H9 (cell line): ENCODE results near the gene ELF3. TPM values are rescaled to one million over a fixed set of nuclear protein-coding genes. Genes with fewer than 3 reads are reported as not detected.

Experiments used
- DNase-seq: peaks from one replicate; pipeline ENCODE4 v3.0.0-alpha.2; 2017
- H2AFZ ChIP-seq: one replicate; pipeline ENCODE4 v1.6.1; 2013; ENCODE audit warnings: mild to moderate bottlenecking, low read length, control low read depth, moderate library complexity
- H2AK5ac ChIP-seq: 2 replicates; pipeline ENCODE4 v1.6.1; 2013; ENCODE audit warnings: low read length, control low read depth, mixed read lengths; ENCODE audit not compliant: insufficient read length
- H2BK120ac ChIP-seq: one replicate; pipeline ENCODE4 v1.6.1; 2013; ENCODE audit warnings: low read depth, mild to moderate bottlenecking, low read length, control low read depth, inconsistent platforms; ENCODE audit not compliant: poor library complexity, severe bottlenecking
- H2BK12ac ChIP-seq: 2 replicates; pipeline ENCODE4 v1.6.1; 2013; ENCODE audit warnings: low read length, control low read depth, mixed read lengths, low read depth; ENCODE audit not compliant: insufficient read length
- H2BK15ac ChIP-seq: 2 replicates; pipeline ENCODE4 v1.6.1; 2013; ENCODE audit warnings: low read depth, low read length, control low read depth
- H2BK20ac ChIP-seq: one replicate; pipeline ENCODE4 v1.6.1; 2013; ENCODE audit warnings: low read depth, mild to moderate bottlenecking, low read length, control low read depth, inconsistent platforms; ENCODE audit not compliant: poor library complexity, severe bottlenecking
- H2BK5ac ChIP-seq: 2 replicates; pipeline ENCODE4 v1.6.1; 2013; ENCODE audit warnings: low read length, control low read depth, mixed read lengths; ENCODE audit not compliant: insufficient read length
- H3K14ac ChIP-seq: 2 replicates; pipeline ENCODE4 v1.6.1; 2013; ENCODE audit warnings: low read length, control low read depth; ENCODE audit not compliant: insufficient read depth
- H3K18ac ChIP-seq: 2 replicates; pipeline ENCODE4 v1.6.1; 2013; ENCODE audit warnings: low read depth, mild to moderate bottlenecking, mixed read lengths, low read length, control low read depth; ENCODE audit not compliant: insufficient read length
- H3K23ac ChIP-seq: 2 replicates; pipeline ENCODE4 v1.6.1; 2013; ENCODE audit warnings: low read length, control low read depth, mixed read lengths, low read depth; ENCODE audit not compliant: insufficient read length
- H3K23me2 ChIP-seq: 2 replicates; pipeline ENCODE4 v1.6.1; 2013; ENCODE audit warnings: low read depth, mild to moderate bottlenecking, mixed read lengths, low read length, control low read depth; ENCODE audit not compliant: insufficient read length, poor library complexity, severe bottlenecking
- H3K27ac ChIP-seq: 2 replicates; pipeline ENCODE4 v1.5.1; 2013; ENCODE audit warnings: low read length, control low read depth, mixed read lengths, low read depth; ENCODE audit not compliant: insufficient read length
- H3K27me3 ChIP-seq: 2 replicates; pipeline ENCODE4 v1.6.1; 2013; ENCODE audit warnings: low read length, control low read depth, inconsistent platforms; ENCODE audit not compliant: insufficient read depth
- H3K4ac ChIP-seq: 2 replicates; pipeline ENCODE4 v1.6.1; 2013; ENCODE audit warnings: low read depth, mild to moderate bottlenecking, control low read depth, inconsistent platforms, low read length, moderate library complexity
- H3K4me1 ChIP-seq: 2 replicates; pipeline ENCODE4 v1.6.1; 2013; ENCODE audit warnings: low read length, control low read depth, inconsistent platforms; ENCODE audit not compliant: insufficient read depth
- H3K4me2 ChIP-seq: 2 replicates; pipeline ENCODE4 v1.6.1; 2013; ENCODE audit warnings: low read length, control low read depth, mixed read lengths; ENCODE audit not compliant: insufficient read length, insufficient read depth
- H3K56ac ChIP-seq: 2 replicates; pipeline ENCODE4 v1.6.1; 2013; ENCODE audit warnings: low read depth, mild to moderate bottlenecking, mixed read lengths, low read length, control low read depth; ENCODE audit not compliant: insufficient read length
- H3K79me1 ChIP-seq: 2 replicates; pipeline ENCODE4 v1.6.1; 2013; ENCODE audit warnings: low read depth, mild to moderate bottlenecking, moderate library complexity, low read length, control low read depth, inconsistent platforms; ENCODE audit not compliant: insufficient read depth, poor library complexity, severe bottlenecking
- H3K79me2 ChIP-seq: 2 replicates; pipeline ENCODE4 v1.6.1; 2013; ENCODE audit warnings: low read length, control low read depth, inconsistent platforms; ENCODE audit not compliant: insufficient read depth
- H3K9ac ChIP-seq: 2 replicates; pipeline ENCODE4 v1.6.1; 2013; ENCODE audit warnings: low read length, control low read depth, mixed read lengths; ENCODE audit not compliant: insufficient read length; ENCODE audit errors: extremely low read depth
- H3K9me3 ChIP-seq: one replicate; pipeline ENCODE4 v1.6.1; 2013; ENCODE audit warnings: low read depth, low read length, inconsistent platforms; ENCODE audit not compliant: control insufficient read depth
- H3T11ph ChIP-seq: one replicate; pipeline ENCODE4 v1.6.1; 2013; ENCODE audit warnings: mild to moderate bottlenecking, low read length, control low read depth, inconsistent platforms
- H4K20me1 ChIP-seq: one replicate; pipeline ENCODE4 v1.6.1; 2013; ENCODE audit not compliant: control insufficient read depth, insufficient read length, insufficient read depth
- H4K5ac ChIP-seq: 2 replicates; pipeline ENCODE4 v1.6.1; 2013; ENCODE audit warnings: low read depth, mild to moderate bottlenecking, mixed read lengths, low read length, control low read depth; ENCODE audit not compliant: insufficient read length
- H4K8ac ChIP-seq: replicated peaks from 2 replicates; pipeline ENCODE4 v1.6.1; 2013; ENCODE audit warnings: low read length, control low read depth, mixed read lengths, low read depth; ENCODE audit not compliant: insufficient read length
- H4K91ac ChIP-seq: 2 replicates; pipeline ENCODE4 v1.6.1; 2013; ENCODE audit warnings: low read depth, mild to moderate bottlenecking, moderate library complexity, mixed read lengths, low read length, control low read depth; ENCODE audit not compliant: insufficient read length
- H3K27ac Mint-ChIP-seq, 3 experiments: 2 replicates in 2 of 3; 3 replicates in 1 of 3; pipeline ENCODE4 v1.8.0; 2020 to 2021; ENCODE audit warnings: mixed read lengths in 3 of 3, mild to moderate bottlenecking in 1 of 3, moderate library complexity in 1 of 3
- H3K27me3 Mint-ChIP-seq: 2 replicates; pipeline ENCODE4 v1.8.0; 2021; ENCODE audit warnings: low read depth, mild to moderate bottlenecking, moderate library complexity, mixed read lengths
- H3K36me3 Mint-ChIP-seq, 3 experiments: 2 replicates in 2 of 3; 3 replicates in 1 of 3; pipeline ENCODE4 v1.8.0; 2020 to 2021; ENCODE audit warnings: low read depth in 3 of 3, mixed read lengths in 3 of 3; ENCODE audit not compliant: insufficient read depth in 1 of 3
- H3K4me1 Mint-ChIP-seq, 2 experiments: 2 replicates each; pipeline ENCODE4 v1.8.0; 2020; ENCODE audit warnings: mixed read lengths in 2 of 2
- H3K4me3 Mint-ChIP-seq, 2 experiments: 2 replicates in 1 of 2; 3 replicates in 1 of 2; pipeline ENCODE4 v1.8.0; 2020 to 2021; ENCODE audit warnings: mild to moderate bottlenecking in 2 of 2, mixed read lengths in 2 of 2, moderate library complexity in 1 of 2
- H3K9me3 Mint-ChIP-seq, 2 experiments: 2 replicates in 1 of 2; 3 replicates in 1 of 2; pipeline ENCODE4 v1.8.0; 2020; ENCODE audit warnings: mild to moderate bottlenecking in 2 of 2, mixed read lengths in 2 of 2, moderate library complexity in 1 of 2
- CTCF ChIP-seq: fragments of 200-600 bp; sonication (generic); conservative IDR thresholded peaks from 3 replicates; pipeline ENCODE4 v1.8.0; 2021; ENCODE audit warnings: antibody characterized with exemption, mild to moderate bottlenecking
- WGBS: extraction: QIAGEN DNeasy Blood & Tissue Kit; methylation state at CpG from one replicate; pipeline ENCODE4 v1.1.7; 2013; ENCODE audit warnings: missing lambda C conversion rate, low lambda C conversion rate, mixed read lengths; ENCODE audit not compliant: insufficient read length; ENCODE audit errors: extremely low coverage; 5-methylcytosine and 5-hydroxymethylcytosine counted together
- total RNA-seq: library from RNA; stranded (reverse); gene quantifications from 2 replicates; pipeline ENCODE4 v1.2.1, GENCODE V29; 2021

Gene ELF3
- total RNA-seq, 1 experiment from 2014 or later, result 10.4 TPM

GRCh38 chr1:202047977-202048376 lies 37.6 kb downstream of the ELF3 start:
- H3K14ac ChIP-seq, result no peak overlapping the region
- H2AK5ac ChIP-seq, result no peak overlapping the region
- no peak overlapping the region for H3K9ac ChIP-seq
- no peak overlapping the region for H2BK12ac ChIP-seq
- H3K79me1 ChIP-seq, result no peaks in the 10 kb centered on the region
- WGBS, result no CpG with 5 or more reads among the region's 4 CpGs
- no peak overlapping the region for H3K4ac ChIP-seq
- H3K27me3 Mint-ChIP-seq, result peaks cover 2% of the 10 kb centered on the region; the same call in 1 of the 2 replicates
- H3K27ac Mint-ChIP-seq, result no peak overlapping the region; a peak in 1 of 7 replicates
- H3K79me2 ChIP-seq, result no peaks in the 10 kb centered on the region
- no peaks in the 10 kb centered on the region for H3K4me1 ChIP-seq
- no peak overlapping the region for H3K23ac ChIP-seq
- no peak overlapping the region for H3K4me3 Mint-ChIP-seq
- no peak overlapping the region for H3K27ac ChIP-seq
- H3K36me3 Mint-ChIP-seq, result no peaks in the 10 kb centered on the region
- H3K4me2 ChIP-seq, result no peak overlapping the region
- no peak overlapping the region for H3K18ac ChIP-seq
- no peak overlapping the region for H4K5ac ChIP-seq
- no peak overlapping the region for H2BK20ac ChIP-seq
- H3K27me3 ChIP-seq, result no peaks in the 10 kb centered on the region; the same call in 1 of the 2 replicates
- no peak overlapping the region for H4K91ac ChIP-seq
- no peak for DNase-seq
- no peaks in the 10 kb centered on the region for H3K9me3 Mint-ChIP-seq
- no peaks in the 10 kb centered on the region for H3K4me1 Mint-ChIP-seq
- no peak overlapping the region for H2BK15ac ChIP-seq
- H2BK5ac ChIP-seq, result no peak overlapping the region
- H3K56ac ChIP-seq, result no peak overlapping the region
- H2AFZ ChIP-seq, result no peak overlapping the region
- H4K8ac ChIP-seq, result no peak overlapping the region
- H3K23me2 ChIP-seq, result no peaks in the 10 kb centered on the region
- H2BK120ac ChIP-seq, result no peak overlapping the region
- H4K20me1 ChIP-seq, result no peaks in the 10 kb centered on the region
- no peaks in the 10 kb centered on the region for H3K9me3 ChIP-seq
- H3T11ph ChIP-seq, result no peak overlapping the region
- no peak for TF ChIP-seq CTCF
